Measurements from ENCODE around the gene ADGRB2.

DNA sequence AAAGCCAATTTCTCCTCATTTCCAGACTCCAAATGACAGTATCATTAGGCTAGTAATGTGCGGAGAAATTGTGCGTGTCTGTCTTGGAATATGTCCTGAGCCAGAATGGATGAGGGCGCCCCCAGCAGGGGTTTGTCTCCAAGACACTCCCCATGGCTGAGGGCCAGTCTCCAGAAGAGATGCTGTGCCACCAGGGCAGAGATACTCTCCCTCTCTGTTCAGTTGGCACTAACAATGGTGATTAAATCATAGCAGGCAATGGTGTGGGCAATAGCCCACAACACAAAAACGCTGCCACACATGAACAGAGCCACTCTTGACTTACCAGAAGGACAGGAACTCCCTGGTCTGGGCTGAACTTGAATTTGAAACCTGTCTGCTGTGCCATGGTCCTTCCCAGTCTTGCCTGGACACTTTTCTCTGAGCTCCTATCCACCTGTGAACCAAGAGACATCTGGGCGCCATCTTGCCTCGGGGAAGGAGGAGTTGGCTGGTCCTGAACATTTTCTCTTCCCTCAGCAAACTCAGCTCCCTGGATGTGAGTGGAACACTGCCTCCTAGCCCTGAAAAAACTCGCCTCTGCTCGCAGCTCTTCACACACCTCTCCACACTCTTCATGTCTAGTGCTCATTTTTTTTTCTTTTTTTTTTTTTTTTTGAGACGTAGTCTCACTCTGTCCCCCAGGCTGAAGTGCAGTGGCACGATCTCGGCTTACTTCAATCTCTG, 14.8 kb upstream of the ADGRB2 start:
- TF ChIP-seq CTCF (IDR thresholded peaks at IDR 0.05; ENCODE audit: insufficient read depth, low read length, poor library complexity, severe bottlenecking) (no peak), EZH2phosphoT487 (conservative IDR thresholded peaks at IDR 0.05; ENCODE audit: low read length) (no peak)
